ENCODE results near the gene SEC23IP.

Gene SEC23IP

DNA sequence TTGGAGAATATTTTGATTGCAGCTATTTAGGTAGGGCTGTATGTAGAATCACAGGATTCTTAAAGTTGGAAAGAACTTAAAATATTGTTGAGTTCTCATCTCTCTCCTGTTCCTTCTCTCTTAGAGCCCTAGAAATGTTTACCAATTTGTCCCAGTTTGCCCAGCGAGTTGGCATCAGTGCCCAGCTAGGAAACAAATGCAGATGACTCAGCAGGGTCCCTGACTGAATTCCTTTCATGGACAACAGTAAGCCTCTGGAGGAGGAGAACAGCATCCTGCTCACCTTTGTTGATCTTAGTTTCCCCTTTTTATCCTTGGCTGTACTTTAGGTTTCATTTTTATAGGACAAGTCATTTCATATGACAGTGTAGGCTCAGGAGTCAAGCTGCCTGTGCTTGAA lies 89.3 kb downstream of the SEC23IP start:
- 45% methylated on average over 1 of the region's 1 CpG for WGBS
- H3K27ac ChIP-seq (ENCODE audit: low read depth, low read length) = no peak overlapping the region
- no peaks in the 10 kb centered on the region for H3K27me3 ChIP-seq (ENCODE audit: insufficient read depth, low read length)

DNA sequence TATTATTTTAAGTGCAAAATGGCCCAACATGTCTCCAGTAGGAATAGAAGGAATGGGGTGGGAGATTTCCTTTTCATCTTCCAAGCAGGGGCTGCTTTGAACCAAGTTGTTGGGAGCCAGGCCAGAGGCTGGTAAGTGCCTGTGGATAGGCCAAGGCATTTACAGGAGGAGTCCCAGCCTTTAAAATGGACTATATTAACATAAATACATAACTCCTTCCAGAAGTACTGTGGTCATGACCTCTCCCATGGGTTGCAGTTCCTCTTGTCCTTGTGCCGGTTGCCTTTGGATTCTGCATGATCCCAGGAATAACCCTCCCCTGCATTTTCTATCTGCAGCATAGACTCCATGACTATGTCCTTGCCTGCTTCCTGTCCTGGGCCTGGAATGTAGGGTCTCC lies 95.8 kb downstream of the SEC23IP start:
- H3K27me3 ChIP-seq (ENCODE audit: insufficient read depth, low read length) = no peaks in the 10 kb centered on the region
- 96% methylated on average over 1 of the region's 1 CpG for WGBS
- H3K36me3 ChIP-seq (ENCODE audit: insufficient read depth, low read length) = no peaks in the 10 kb centered on the region
- no peak overlapping the region for H3K27ac ChIP-seq (ENCODE audit: low read depth, low read length)
- no peaks in the 10 kb centered on the region for H3K9me3 ChIP-seq (ENCODE audit: insufficient read depth, low read depth, low read length)
- H3K4me1 ChIP-seq (ENCODE audit: insufficient read depth, low read length) = no peaks in the 10 kb centered on the region
- H3K4me3 ChIP-seq (ENCODE audit: low read length) = no peak overlapping the region
- no peak overlapping the region for H3K9ac ChIP-seq (ENCODE audit: low read depth, low read length)

More for the DNA sequence above, 89.3 kb downstream of the SEC23IP start:
- H3K9me3 ChIP-seq (ENCODE audit: insufficient read depth, low read depth, low read length) = no peaks in the 10 kb centered on the region
- no peak overlapping the region for H3K9ac ChIP-seq (ENCODE audit: low read depth, low read length)
- peaks cover 5% of the 10 kb centered on the region; the same call in 1 of the 2 replicates for H3K4me1 ChIP-seq (ENCODE audit: insufficient read depth, low read length)
- H3K36me3 ChIP-seq (ENCODE audit: insufficient read depth, low read length) = no peaks in the 10 kb centered on the region
- no peak overlapping the region for H3K4me3 ChIP-seq (ENCODE audit: low read length)

DNA sequence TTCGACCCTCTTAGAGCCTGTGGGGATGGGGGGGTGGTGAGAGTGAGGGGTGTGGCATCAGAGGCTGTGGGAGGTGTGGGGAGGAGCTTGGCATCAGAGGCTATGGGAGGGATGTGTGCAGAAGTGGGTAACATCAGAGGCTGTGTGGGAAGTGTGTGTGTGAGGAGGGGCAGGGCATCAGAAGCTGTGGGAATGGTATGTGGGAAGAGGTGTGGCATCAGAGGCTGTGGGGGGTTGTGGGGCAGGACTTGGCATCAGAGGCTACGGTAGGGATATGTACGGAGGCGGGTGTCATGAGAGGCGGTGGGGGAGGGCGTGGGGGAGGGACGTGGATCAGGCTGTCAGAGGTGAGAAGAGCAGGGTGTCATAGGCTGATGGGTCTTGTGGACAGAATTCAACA lies 97.4 kb downstream of the SEC23IP start:
- no peaks in the 10 kb centered on the region for H3K27me3 ChIP-seq (ENCODE audit: insufficient read depth, low read length)
- no peaks in the 10 kb centered on the region for H3K4me1 ChIP-seq (ENCODE audit: insufficient read depth, low read length)
- H3K27ac ChIP-seq (ENCODE audit: low read depth, low read length) = no peak overlapping the region
- H3K9ac ChIP-seq (ENCODE audit: low read depth, low read length) = no peak overlapping the region
- no peaks in the 10 kb centered on the region for H3K9me3 ChIP-seq (ENCODE audit: insufficient read depth, low read depth, low read length)
- 95% methylated on average over 6 of the region's 7 CpGs for WGBS
- no peak overlapping the region for H3K4me3 ChIP-seq (ENCODE audit: low read length)
- H3K36me3 ChIP-seq (ENCODE audit: insufficient read depth, low read length) = no peaks in the 10 kb centered on the region

DNA sequence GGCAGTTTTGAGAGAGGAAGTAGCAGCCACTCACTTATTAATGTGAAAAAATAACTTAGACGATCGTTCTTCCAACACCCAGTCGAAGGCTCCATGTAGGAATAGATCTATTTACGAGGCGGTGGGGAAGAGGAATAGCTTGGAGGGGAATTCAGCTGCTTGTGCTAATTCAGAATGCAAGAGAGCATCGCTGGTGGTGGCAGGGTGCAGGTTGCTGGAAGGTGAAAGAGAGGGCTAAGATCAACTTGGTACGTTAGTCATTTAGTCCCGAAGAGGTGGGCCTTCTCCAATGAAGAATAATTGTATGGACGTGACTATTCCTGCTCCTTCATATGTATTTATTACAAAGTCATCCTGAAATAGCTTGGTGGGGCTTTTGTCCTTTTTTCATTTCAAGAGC lies 98.5 kb downstream of the SEC23IP start:
- H3K4me1 ChIP-seq (ENCODE audit: insufficient read depth, low read length) = no peaks in the 10 kb centered on the region
- no peak overlapping the region for H3K9ac ChIP-seq (ENCODE audit: low read depth, low read length)
- H3K36me3 ChIP-seq (ENCODE audit: insufficient read depth, low read length) = no peaks in the 10 kb centered on the region
- H3K4me3 ChIP-seq (ENCODE audit: low read length) = no peak overlapping the region
- H3K9me3 ChIP-seq (ENCODE audit: insufficient read depth, low read depth, low read length) = no peaks in the 10 kb centered on the region
- 91% methylated on average over 8 of the region's 9 CpGs for WGBS
- no peaks in the 10 kb centered on the region for H3K27me3 ChIP-seq (ENCODE audit: insufficient read depth, low read length)
- no peak overlapping the region for H3K27ac ChIP-seq (ENCODE audit: low read depth, low read length)

DNA sequence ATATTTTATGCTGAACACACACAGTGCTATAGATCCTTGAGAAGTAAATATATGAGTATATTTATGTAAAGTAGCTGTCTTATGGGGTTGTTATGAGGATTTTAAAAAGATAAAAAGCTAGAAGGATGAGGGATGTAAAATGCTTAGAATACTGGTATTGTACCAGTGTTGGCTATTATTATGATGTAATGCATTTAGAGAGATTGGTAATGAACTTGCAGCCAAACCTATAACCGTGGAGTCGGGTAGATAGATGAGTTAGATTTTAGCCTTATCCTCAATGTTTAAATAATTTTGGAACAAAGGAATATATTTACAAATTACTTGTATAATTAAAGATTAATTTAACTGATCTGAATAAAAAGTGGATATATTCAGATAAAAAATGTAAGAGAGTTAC lies 99.3 kb downstream of the SEC23IP start:
- no peak overlapping the region for H3K4me3 ChIP-seq (ENCODE audit: low read length)
- H3K36me3 ChIP-seq (ENCODE audit: insufficient read depth, low read length) = no peaks in the 10 kb centered on the region
- H3K27me3 ChIP-seq (ENCODE audit: insufficient read depth, low read length) = no peaks in the 10 kb centered on the region
- H3K4me1 ChIP-seq (ENCODE audit: insufficient read depth, low read length) = no peaks in the 10 kb centered on the region
- no peaks in the 10 kb centered on the region for H3K9me3 ChIP-seq (ENCODE audit: insufficient read depth, low read depth, low read length)
- WGBS = 78% methylated on average over 2 of the region's 2 CpGs
- H3K27ac ChIP-seq (ENCODE audit: low read depth, low read length) = no peak overlapping the region
- no peak overlapping the region for H3K9ac ChIP-seq (ENCODE audit: low read depth, low read length)

Data from HUES64 (cell line).